H1 (cell line): ENCODE data around the gene RIPPLY3. TPM values are rescaled to one million over a fixed set of nuclear protein-coding genes. Genes with fewer than 3 reads are reported as not detected.

Experiments
- CTCF ChIA-PET: fragments of 300-600 bp; sonication (Branson Sonifier 250); formaldehyde crosslinking; loops from one replicate; lab custom pipeline; 2021; ENCODE audit not compliant: partially characterized antibody; lab: Charles Lee
- POLR2A ChIA-PET: fragments of 300-600 bp; sonication (Branson Sonifier 250); formaldehyde crosslinking; loops from one replicate; lab custom pipeline; 2021; ENCODE audit warnings: inconsistent platforms; ENCODE audit not compliant: partially characterized antibody; lab: Charles Lee
- DNase-seq, 2 experiments: peaks; one replicate each; pipeline versions ENCODE4 v3.0.0 to v3.0.0-alpha.2; 2010 to 2022; ENCODE audit warnings: low spot score in 2 of 2, low read depth in 1 of 2, mixed read lengths in 1 of 2
- FAIRE-seq: peaks from 2 replicates; lab custom pipeline; 2011; peaks lifted over from hg19 to GRCh38; lab: Jason Lieb, UNC
- H2AFZ ChIP-seq: 2 replicates; pipeline ENCODE4 v1.8.1; 2012; ENCODE audit warnings: low read length, inconsistent platforms
- H2AK5ac ChIP-seq: 2 replicates; pipeline ENCODE4 v1.6.1; 2013; ENCODE audit warnings: low read depth, low read length
- H2BK120ac ChIP-seq: replicated peaks from 2 replicates; pipeline ENCODE3; 2013; ENCODE audit warnings: low read depth, low read length, inconsistent platforms
- H2BK12ac ChIP-seq: 2 replicates; pipeline ENCODE4 v1.6.1; 2013; ENCODE audit warnings: low read depth, low read length
- H2BK15ac ChIP-seq: 2 replicates; pipeline ENCODE4 v1.6.1; 2013; ENCODE audit warnings: low read length
- H2BK20ac ChIP-seq: 2 replicates; pipeline ENCODE4 v1.6.1; 2013; ENCODE audit warnings: low read length
- H2BK5ac ChIP-seq: 2 replicates; pipeline ENCODE4 v1.6.1; 2013; ENCODE audit warnings: low read depth, low read length
- H3K14ac ChIP-seq: 2 replicates; pipeline ENCODE4 v1.6.1; 2013; ENCODE audit warnings: inconsistent platforms; ENCODE audit not compliant: insufficient read length
- H3K18ac ChIP-seq: 2 replicates; pipeline ENCODE4 v1.6.1; 2013; ENCODE audit warnings: low read length; ENCODE audit errors: extremely low read depth
- H3K23ac ChIP-seq: 2 replicates; pipeline ENCODE4 v1.6.1; 2013; ENCODE audit warnings: inconsistent platforms; ENCODE audit not compliant: insufficient read length
- H3K23me2 ChIP-seq: 2 replicates; pipeline ENCODE4 v1.6.1; 2013; ENCODE audit warnings: low read depth, low read length
- H3K27ac ChIP-seq: 2 replicates; pipeline ENCODE4 v1.6.1; 2011; ENCODE audit warnings: low read depth, low read length, inconsistent platforms
- H3K27me3 ChIP-seq, 4 experiments: replicated peaks in 1 of 4; 1 replicate in 1 of 4; 2 replicates in 3 of 4; pipeline versions ENCODE4 v1.6.1 to v1.8.1; 2011 to 2013; ENCODE audit warnings: low read length in 3 of 4, mild to moderate bottlenecking in 3 of 4, inconsistent platforms in 2 of 4, mixed read lengths in 2 of 4, moderate library complexity in 1 of 4; ENCODE audit not compliant: control insufficient read depth in 3 of 4, insufficient read depth in 3 of 4; ENCODE audit errors: extremely low read depth in 1 of 4
- H3K36me3 ChIP-seq, 4 experiments: 2 replicates each; pipeline versions ENCODE4 v1.6.1 to v1.8.1; 2011 to 2013; ENCODE audit warnings: mild to moderate bottlenecking in 4 of 4, low read length in 3 of 4, moderate library complexity in 2 of 4, control low read depth in 1 of 4, inconsistent platforms in 1 of 4; ENCODE audit not compliant: insufficient read depth in 4 of 4, control insufficient read depth in 2 of 4
- H3K4ac ChIP-seq: replicated peaks from 2 replicates; pipeline ENCODE3; 2013; ENCODE audit warnings: low read length, low read depth, mixed read lengths, inconsistent platforms; ENCODE audit not compliant: insufficient read length
- H3K4me1 ChIP-seq, 4 experiments: replicated peaks in 1 of 4; 1 replicate in 1 of 4; 2 replicates in 3 of 4; pipeline versions ENCODE4 v1.6.1 to v1.8.1; 2011 to 2013; ENCODE audit warnings: low read length in 3 of 4, inconsistent platforms in 2 of 4, mixed read lengths in 1 of 4; ENCODE audit not compliant: insufficient read depth in 4 of 4, control insufficient read depth in 3 of 4
- H3K4me2 ChIP-seq, 2 experiments: 2 replicates each; pipeline versions ENCODE4 v1.6.1 to v1.8.1; 2011 to 2013; ENCODE audit warnings: low read depth in 2 of 2, low read length in 2 of 2, control low read depth in 1 of 2, inconsistent platforms in 1 of 2, mild to moderate bottlenecking in 1 of 2; ENCODE audit not compliant: insufficient read depth in 1 of 2
- H3K4me3 ChIP-seq, 4 experiments: fragments of 200-600, 300-600 bp in 1 of 4; sonication (generic), shearing (Covaris generic), sonication (Bioruptor Twin) in 1 of 4; 2 replicates each; pipeline versions ENCODE4 v1.5.1 to v1.8.1; 2011 to 2016; ENCODE audit warnings: low read length in 4 of 4, low read depth in 3 of 4, control low read depth in 2 of 4, inconsistent platforms in 2 of 4, mild to moderate bottlenecking in 2 of 4, mixed read lengths in 1 of 4, moderate library complexity in 1 of 4; ENCODE audit not compliant: insufficient read depth in 2 of 4; ENCODE audit errors: extremely low read depth in 1 of 4
- H3K56ac ChIP-seq: replicated peaks from 2 replicates; pipeline ENCODE3; 2013; ENCODE audit warnings: low read depth, mild to moderate bottlenecking, mixed read lengths, low read length, inconsistent platforms; ENCODE audit not compliant: insufficient read length
- H3K79me1 ChIP-seq: 2 replicates; pipeline ENCODE4 v1.6.1; 2013; ENCODE audit warnings: low read depth, low read length, control low read depth
- H3K79me2 ChIP-seq, 2 experiments: 2 replicates each; pipeline versions ENCODE4 v1.6.1 to v1.8.1; 2012 to 2013; ENCODE audit warnings: low read length in 2 of 2, mild to moderate bottlenecking in 2 of 2, inconsistent platforms in 1 of 2; ENCODE audit not compliant: insufficient read depth in 2 of 2, control insufficient read depth in 1 of 2
- H3K9ac ChIP-seq, 4 experiments: replicated peaks in 1 of 4; 1 replicate in 1 of 4; 2 replicates in 3 of 4; pipeline versions ENCODE4 v1.6.1 to v1.8.1; 2011 to 2013; ENCODE audit warnings: low read depth in 3 of 4, low read length in 3 of 4, control low read depth in 2 of 4, mild to moderate bottlenecking in 2 of 4, moderate library complexity in 2 of 4, inconsistent platforms in 1 of 4; ENCODE audit errors: extremely low read depth in 1 of 4
- H3K9me3 ChIP-seq, 2 experiments: 2 replicates each; pipeline versions ENCODE4 v1.6.1 to v1.8.1; 2012 to 2013; ENCODE audit warnings: mild to moderate bottlenecking in 2 of 2, moderate library complexity in 2 of 2, control low read depth in 1 of 2, inconsistent platforms in 1 of 2, low read depth in 1 of 2, low read length in 1 of 2, mixed read lengths in 1 of 2; ENCODE audit not compliant: insufficient read depth in 2 of 2
- H4K20me1 ChIP-seq, 2 experiments: replicated peaks in 1 of 2; 2 replicates each; pipeline versions ENCODE3 to v1.8.1; 2011 to 2013; ENCODE audit warnings: inconsistent platforms in 2 of 2, low read length in 2 of 2, mild to moderate bottlenecking in 1 of 2; ENCODE audit not compliant: insufficient read depth in 2 of 2, control insufficient read depth in 1 of 2
- H4K5ac ChIP-seq: 2 replicates; pipeline ENCODE4 v1.6.1; 2013; ENCODE audit warnings: low read length, low read depth, mixed read lengths, inconsistent platforms; ENCODE audit not compliant: insufficient read length
- H4K8ac ChIP-seq: 2 replicates; pipeline ENCODE4 v1.8.0; 2013; ENCODE audit warnings: mild to moderate bottlenecking, moderate library complexity, low read length, inconsistent platforms; ENCODE audit not compliant: insufficient read depth; ENCODE audit errors: extremely low read depth
- H4K91ac ChIP-seq: replicated peaks from 2 replicates; pipeline ENCODE3; 2013; ENCODE audit warnings: low read length, mixed read lengths, inconsistent platforms; ENCODE audit not compliant: insufficient read length
- BACH1 ChIP-seq: IDR thresholded peaks from 2 replicates; pipeline ENCODE4 v1.6.1; 2012; ENCODE audit warnings: low read length, improper control_type of control experiment
- CBX5 ChIP-seq: fragments of 300-800, 300-1000 bp; sonication (generic); IDR thresholded peaks from 2 replicates; pipeline ENCODE4 v1.7.1; 2016; ENCODE audit warnings: antibody characterized with exemption, low read length, low read depth
- EZH2 ChIP-seq: fragments of 200-600 bp; sonication (generic); IDR thresholded peaks from 2 replicates; pipeline ENCODE4 v1.7.1; 2012; ENCODE audit warnings: low read depth, mild to moderate bottlenecking, moderate library complexity, low read length, inconsistent platforms; ENCODE audit not compliant: severe bottlenecking
- GTF2F1 ChIP-seq: IDR thresholded peaks from 2 replicates; pipeline ENCODE4 v1.6.1; 2012; ENCODE audit warnings: low read depth, low read length, improper control_type of control experiment, borderline replicate concordance
- POLR2A ChIP-seq, 2 experiments: IDR thresholded peaks; 1 replicate in 1 of 2; 2 replicates in 1 of 2; pipeline ENCODE4 v1.6.1; 2011; ENCODE audit warnings: low read depth in 2 of 2, low read length in 2 of 2, mild to moderate bottlenecking in 2 of 2; ENCODE audit errors: control extremely low read depth in 1 of 2
- POU5F1 ChIP-seq: IDR thresholded peaks from 2 replicates; pipeline ENCODE4 v1.6.1; 2011; ENCODE audit warnings: low read depth, mild to moderate bottlenecking, low read length, moderate library complexity
- SP1 ChIP-seq: IDR thresholded peaks from 2 replicates; pipeline ENCODE4 v1.6.1; 2011; ENCODE audit warnings: low read depth, low read length
- TAF7 ChIP-seq: optimal IDR thresholded peaks from 2 replicates; pipeline ENCODE3; 2011; ENCODE audit warnings: low read depth, mild to moderate bottlenecking, inconsistent platforms, low read length, moderate library complexity, borderline replicate concordance
- WGBS, 2 experiments: shearing (Covaris generic) in 1 of 2; methylation state at CpG; one replicate each; pipeline versions ENCODE4 v1.1.6 to v1.1.7; 2013 to 2015; ENCODE audit warnings: low lambda C conversion rate in 2 of 2, mixed read lengths in 2 of 2, inconsistent platforms in 1 of 2, low coverage in 1 of 2, missing lambda C conversion rate in 1 of 2; ENCODE audit not compliant: insufficient replicate concordance in 2 of 2, insufficient coverage in 1 of 2, insufficient read length in 1 of 2; ENCODE audit errors: extremely low coverage in 1 of 2, missing lambda C conversion rate in 1 of 2; 5-methylcytosine and 5-hydroxymethylcytosine counted together
- polyA plus RNA-seq, 7 experiments: library from polyadenylated mRNA; depleted of rRNA in 3 of 7; stranded (reverse) in 5 of 7; unstranded in 2 of 7; fragments of >200 nt in 5 of 7; fragments of 200-250 nt in 2 of 7; gene quantifications; 1 replicate in 5 of 7; 2 replicates in 1 of 7; 4 replicates in 1 of 7; pipeline versions ENCODE4 v1.2.1 to v1.2.3, GENCODE V29; 2011 to 2013; ENCODE audit warnings: missing spikeins in 2 of 7, mixed read lengths in 2 of 7
- total RNA-seq: library from RNA; stranded (reverse); fragmentation: NEBNext Ultra II Directional; extraction: Animal tissue kit (Norgen Biotek cat#: 25700); gene quantifications from 2 replicates; pipeline ENCODE4 v1.2.1, GENCODE V29; 2021

Gene RIPPLY3
- total and polyA plus RNA-seq, 2 of the 8 experiments (the other 6 are each of a cell fraction or from before 2014, with no cell fraction given): 2.0 to 2.2 TPM

- ChIA-PET POLR2A (interaction anchor here (1.0 to 1.6 kb wide), 2 partner anchors 10 to 103 kb away, joined by 3 to 4 read pairs; no protein-coding TSS in a partner anchor), CTCF (interaction anchor here (1.0 to 1.2 kb wide), 2 partner anchors 8 to 226 kb away, joined by 3 to 4 read pairs; no protein-coding TSS in a partner anchor)
- H2BK20ac ChIP-seq: no peak overlapping the region
Observed at GRCh38 chr21:36968976-36969375, 37.5 kb upstream of the RIPPLY3 start.

More at GRCh38 chr21:36968976-36969375, 37.5 kb upstream of the RIPPLY3 start:
- H3K4me3 ChIP-seq: no peak overlapping the region
- no peaks in the 10 kb centered on the region for H4K20me1 ChIP-seq
- H4K91ac ChIP-seq: no peak overlapping the region
- H3K23me2 ChIP-seq: peaks cover 3% of the 10 kb centered on the region; the same call in 1 of the 2 replicates
- no peak overlapping the region for H4K8ac ChIP-seq
- H3K14ac ChIP-seq: no peak overlapping the region
- no peak overlapping the region for H3K9ac ChIP-seq
- H3K27me3 ChIP-seq: no peaks in the 10 kb centered on the region
- no peak overlapping the region for H3K18ac ChIP-seq
- 100% methylated on average over 1 of the region's 1 CpG; no CpG with 5 or more reads in 1 of the 2 experiments for WGBS, 2 experiments
- no peak overlapping the region for H2BK15ac ChIP-seq
- no peak overlapping the region for H3K56ac ChIP-seq
- H2AFZ ChIP-seq: no peak overlapping the region
- H2BK120ac ChIP-seq: no peak overlapping the region
- no peaks in the 10 kb centered on the region for H3K36me3 ChIP-seq
- peaks cover 0 to 6% (median 1%) of the 10 kb centered on the region in 4 experiments; a peak in 3 of 7 replicates for H3K4me1 ChIP-seq
- FAIRE-seq (no peak), DNase-seq (no peak)
- H3K4ac ChIP-seq: no peak overlapping the region
- H3K79me2 ChIP-seq: no peaks in the 10 kb centered on the region
- no peaks in the 10 kb centered on the region for H3K79me1 ChIP-seq
- H4K5ac ChIP-seq: no peak overlapping the region
- no peak overlapping the region for H2BK5ac ChIP-seq
- no peak overlapping the region for H3K23ac ChIP-seq
- H3K27ac ChIP-seq: no peak overlapping the region
- no peak overlapping the region for H3K4me2 ChIP-seq
- no peak overlapping the region for H2BK12ac ChIP-seq
- TF ChIP-seq EZH2 (no peak), CBX5 (no peak), POU5F1 (no peak), SP1 (no peak), BACH1 (no peak), POLR2A (IDR thresholded peaks at IDR 0.05; ENCODE audit: control extremely low read depth in 1 of 2, low read depth in 2 of 2, low read length in 2 of 2) (no peak), GTF2F1 (no peak), TAF7 (no peak)
- H2AK5ac ChIP-seq: no peak overlapping the region
- no peaks in the 10 kb centered on the region for H3K9me3 ChIP-seq
